ENCODE data around the gene BCL2L15.

Gene BCL2L15

DNA sequence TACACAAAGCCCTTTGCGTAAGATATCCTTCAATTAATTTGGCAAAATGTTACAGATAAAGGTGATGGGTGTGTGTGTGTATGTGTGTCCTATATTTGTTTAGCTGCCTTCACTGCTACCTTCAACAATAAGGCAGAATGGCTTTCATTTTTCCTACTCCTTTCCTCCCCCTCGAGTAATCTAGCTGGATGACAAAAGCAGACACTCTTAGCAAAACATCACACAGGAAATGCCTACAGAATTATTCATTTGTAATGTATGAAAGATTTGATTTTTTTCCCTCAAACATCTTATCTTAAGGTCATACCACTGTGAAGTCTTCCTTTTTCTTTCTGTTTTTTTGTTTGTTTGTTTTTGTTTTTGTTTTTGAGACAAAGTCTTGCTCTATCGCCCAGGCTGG is 26.5 kb downstream of the BCL2L15 start:
- H3K27ac ChIP-seq (ENCODE audit: low read length): 0 out of 2 replicates have a peak overlapping the region, but pooled peaks have one; percentile 22
- H4K20me1 ChIP-seq (ENCODE audit: insufficient read depth, low read length): no peaks in the 10 kb centered on the region
- no peak overlapping the region for H2AFZ ChIP-seq (ENCODE audit: low read depth, low read length)
- DNase-seq (no peak), ATAC-seq (ENCODE audit: insufficient read depth, low read depth) (no peak)
- peaks cover 6% of the 10 kb centered on the region; the same call in 1 of the 2 replicates for H3K79me2 ChIP-seq (ENCODE audit: insufficient read depth, low read length)
- no peak overlapping the region for H3K9ac ChIP-seq (ENCODE audit: low read depth, low read length)
- TF ChIP-seq, protein P1, sequence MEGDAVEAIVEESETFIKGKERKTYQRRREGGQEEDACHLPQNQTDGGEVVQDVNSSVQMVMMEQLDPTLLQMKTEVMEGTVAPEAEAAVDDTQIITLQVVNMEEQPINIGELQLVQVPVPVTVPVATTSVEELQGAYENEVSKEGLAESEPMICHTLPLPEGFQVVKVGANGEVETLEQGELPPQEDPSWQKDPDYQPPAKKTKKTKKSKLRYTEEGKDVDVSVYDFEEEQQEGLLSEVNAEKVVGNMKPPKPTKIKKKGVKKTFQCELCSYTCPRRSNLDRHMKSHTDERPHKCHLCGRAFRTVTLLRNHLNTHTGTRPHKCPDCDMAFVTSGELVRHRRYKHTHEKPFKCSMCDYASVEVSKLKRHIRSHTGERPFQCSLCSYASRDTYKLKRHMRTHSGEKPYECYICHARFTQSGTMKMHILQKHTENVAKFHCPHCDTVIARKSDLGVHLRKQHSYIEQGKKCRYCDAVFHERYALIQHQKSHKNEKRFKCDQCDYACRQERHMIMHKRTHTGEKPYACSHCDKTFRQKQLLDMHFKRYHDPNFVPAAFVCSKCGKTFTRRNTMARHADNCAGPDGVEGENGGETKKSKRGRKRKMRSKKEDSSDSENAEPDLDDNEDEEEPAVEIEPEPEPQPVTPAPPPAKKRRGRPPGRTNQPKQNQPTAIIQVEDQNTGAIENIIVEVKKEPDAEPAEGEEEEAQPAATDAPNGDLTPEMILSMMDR (IDR thresholded peaks at IDR 0.05; ENCODE audit: borderline replicate concordance, extremely low read depth, low read length, poor library complexity, severe bottlenecking): no peak
- no peak for TF ChIP-seq EZH2 (IDR thresholded peaks at IDR 0.05; ENCODE audit: borderline replicate concordance, low read depth, low read length, severe bottlenecking)
- H3K36me3 ChIP-seq (ENCODE audit: insufficient read depth, low read length): peaks cover 35% of the 10 kb centered on the region
- no peaks in the 10 kb centered on the region for H3K4me1 ChIP-seq (ENCODE audit: insufficient read depth, low read length)
- no peak overlapping the region for H3K4me3 ChIP-seq (ENCODE audit: low read depth in 1 of 2, low read length in 2 of 2)
- H3K4me2 ChIP-seq (ENCODE audit: insufficient read depth, low read length): no peak overlapping the region
- H3K27me3 ChIP-seq (ENCODE audit: insufficient read depth, low read length, poor library complexity): no peaks in the 10 kb centered on the region
- no peaks in the 10 kb centered on the region for H3K9me3 ChIP-seq (ENCODE audit: insufficient read depth, low read length, severe bottlenecking)

DNA sequence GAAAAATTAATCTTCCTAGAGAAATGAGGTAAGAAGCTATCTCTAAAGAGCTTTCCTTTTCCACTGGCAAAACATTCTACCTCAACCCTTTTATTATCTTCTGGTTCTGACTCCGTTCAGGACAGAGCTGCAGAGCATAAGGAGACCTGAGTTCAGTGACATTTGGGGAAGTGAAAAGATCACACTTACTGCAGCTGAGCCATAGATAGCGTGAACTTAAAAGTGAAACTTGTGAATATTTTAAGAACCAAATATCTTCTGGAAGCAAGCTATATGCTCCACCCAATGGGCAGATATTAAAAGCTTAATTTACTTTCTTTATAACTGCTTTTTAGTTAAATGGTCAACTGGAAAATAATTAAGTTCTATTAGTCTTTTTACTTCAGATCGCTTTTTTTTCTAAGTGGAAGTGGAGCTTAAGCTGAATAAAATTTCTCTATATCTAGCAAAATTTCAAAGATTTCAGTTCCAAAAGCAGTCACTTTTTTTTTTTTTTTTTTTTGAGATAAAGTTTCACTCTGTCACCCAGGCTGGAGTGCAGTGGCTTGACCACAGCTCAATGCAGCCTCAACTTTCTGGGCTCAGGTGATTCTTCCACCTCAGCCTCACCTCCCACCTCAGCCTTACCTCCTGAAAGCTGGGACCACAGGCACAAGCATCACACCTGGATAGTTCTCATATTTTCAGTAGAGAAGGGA is 27.8 kb downstream of the BCL2L15 start:
- no peak overlapping the region for H3K4me3 ChIP-seq (ENCODE audit: low read depth in 1 of 2, low read length in 2 of 2)
- peaks cover 48% of the 10 kb centered on the region for H3K36me3 ChIP-seq (ENCODE audit: insufficient read depth, low read length)
- no peak overlapping the region for H3K27ac ChIP-seq (ENCODE audit: low read length)
- no peak overlapping the region for H3K4me2 ChIP-seq (ENCODE audit: insufficient read depth, low read length)
- no peak overlapping the region for H3K9ac ChIP-seq (ENCODE audit: low read depth, low read length)
- H3K9me3 ChIP-seq (ENCODE audit: insufficient read depth, low read length, severe bottlenecking): no peaks in the 10 kb centered on the region
- peaks cover 6% of the 10 kb centered on the region; the same call in 1 of the 2 replicates for H3K79me2 ChIP-seq (ENCODE audit: insufficient read depth, low read length)
- ATAC-seq (ENCODE audit: insufficient read depth, low read depth) (no peak), DNase-seq (no peak)
- H3K4me1 ChIP-seq (ENCODE audit: insufficient read depth, low read length): no peaks in the 10 kb centered on the region
- H4K20me1 ChIP-seq (ENCODE audit: insufficient read depth, low read length): no peaks in the 10 kb centered on the region
- H3K27me3 ChIP-seq (ENCODE audit: insufficient read depth, low read length, poor library complexity): no peaks in the 10 kb centered on the region
- no peak overlapping the region for H2AFZ ChIP-seq (ENCODE audit: low read depth, low read length)
- TF ChIP-seq, protein P1 (IDR thresholded peaks at IDR 0.05; ENCODE audit: borderline replicate concordance, extremely low read depth, low read length, poor library complexity, severe bottlenecking): no peak
- no peak for TF ChIP-seq EZH2 (IDR thresholded peaks at IDR 0.05; ENCODE audit: borderline replicate concordance, low read depth, low read length, severe bottlenecking)

DNA sequence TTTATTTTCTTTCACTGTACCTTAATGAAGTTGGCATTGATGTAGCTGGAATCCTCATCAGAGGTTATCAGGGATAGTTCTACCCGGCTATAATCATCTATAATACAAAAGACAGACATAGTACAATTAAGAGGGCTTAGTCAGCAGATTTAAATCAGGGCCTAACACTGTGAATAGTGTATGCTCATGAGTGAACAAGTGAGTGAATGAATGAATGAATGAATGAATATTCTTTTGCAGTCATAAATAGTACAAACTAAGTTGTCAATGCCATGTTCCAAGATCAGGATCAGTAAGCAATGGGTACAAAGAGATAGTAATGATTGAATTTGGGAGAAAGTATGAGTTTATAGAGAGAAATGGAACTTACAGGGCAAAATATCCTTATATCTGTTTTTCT is 28.4 kb downstream of the BCL2L15 start:
- no peaks in the 10 kb centered on the region for H3K27me3 ChIP-seq (ENCODE audit: insufficient read depth, low read length, poor library complexity)
- H3K4me1 ChIP-seq (ENCODE audit: insufficient read depth, low read length): no peaks in the 10 kb centered on the region
- TF ChIP-seq, protein P1 (IDR thresholded peaks at IDR 0.05; ENCODE audit: borderline replicate concordance, extremely low read depth, low read length, poor library complexity, severe bottlenecking): no peak
- no peak for TF ChIP-seq EZH2 (IDR thresholded peaks at IDR 0.05; ENCODE audit: borderline replicate concordance, low read depth, low read length, severe bottlenecking)
- H3K4me2 ChIP-seq (ENCODE audit: insufficient read depth, low read length): no peak overlapping the region
- H3K9me3 ChIP-seq (ENCODE audit: insufficient read depth, low read length, severe bottlenecking): no peaks in the 10 kb centered on the region
- ATAC-seq (ENCODE audit: insufficient read depth, low read depth) (no peak), DNase-seq (no peak)
- peaks cover 53% of the 10 kb centered on the region for H3K36me3 ChIP-seq (ENCODE audit: insufficient read depth, low read length)
- peaks cover 6% of the 10 kb centered on the region; the same call in 1 of the 2 replicates for H3K79me2 ChIP-seq (ENCODE audit: insufficient read depth, low read length)
- H3K4me3 ChIP-seq (ENCODE audit: low read depth in 1 of 2, low read length in 2 of 2): no peak overlapping the region
- no peak overlapping the region for H3K9ac ChIP-seq (ENCODE audit: low read depth, low read length)
- H4K20me1 ChIP-seq (ENCODE audit: insufficient read depth, low read length): no peaks in the 10 kb centered on the region
- H2AFZ ChIP-seq (ENCODE audit: low read depth, low read length): no peak overlapping the region
- H3K27ac ChIP-seq (ENCODE audit: low read length): no peak overlapping the region
